IMR-90 (cell line): ENCODE results near the gene NOL4L. TPM values are rescaled to one million over a fixed set of nuclear protein-coding genes. Genes with fewer than 3 reads are reported as not detected.

ENCODE experiments used
- ATAC-seq: fragments of 200-7000 bp; cut with Tn5 transposase; 2 replicates; pipeline ENCODE4 v1.9.1; 2020; ENCODE audit warnings: low read depth, mild to moderate bottlenecking, moderate library complexity
- BruUV-seq: library from RNA; stranded (reverse); fragments of 400-500 nt; replicated peaks from 2 replicates; lab custom pipeline; 2021; lab: Mats Ljungman, UMichigan
- CTCF ChIA-PET: fragments of 300-600 bp; formaldehyde crosslinking; extraction: SDS; loops from one replicate; lab custom pipeline; 2021; ENCODE audit warnings: antibody characterized with exemption; lab: Yijun Ruan, JAX
- POLR2A ChIA-PET: fragments of 300-600 bp; sonication (Branson Sonifier 250); formaldehyde crosslinking; loops from one replicate; lab custom pipeline; 2022; ENCODE audit warnings: antibody characterized with exemption; ENCODE audit not compliant: unreplicated experiment; lab: Charles Lee
- DNase-seq: peaks from one replicate; pipeline ENCODE4 v3.0.0; 2013
- H2AFZ ChIP-seq: replicated peaks from 2 replicates; pipeline ENCODE3; 2013; ENCODE audit warnings: low read length, mild to moderate bottlenecking; ENCODE audit not compliant: poor library complexity
- H2AK5ac ChIP-seq: 2 replicates; pipeline ENCODE4 v1.6.1; 2013; ENCODE audit warnings: low read depth, low read length, inconsistent platforms
- H2AK9ac ChIP-seq: replicated peaks from 2 replicates; pipeline ENCODE3; 2013; ENCODE audit warnings: mild to moderate bottlenecking, low read depth, low read length, moderate library complexity; ENCODE audit not compliant: poor library complexity
- H2BK120ac ChIP-seq: 2 replicates; pipeline ENCODE4 v1.6.1; 2013; ENCODE audit warnings: low read depth, low read length, inconsistent platforms
- H2BK15ac ChIP-seq: 3 replicates; pipeline ENCODE4 v1.6.1; 2013; ENCODE audit warnings: low read depth, low read length, inconsistent platforms
- H2BK20ac ChIP-seq: 2 replicates; pipeline ENCODE4 v1.6.1; 2013; ENCODE audit warnings: low read depth, mild to moderate bottlenecking, inconsistent platforms, low read length, moderate library complexity
- H2BK5ac ChIP-seq: 2 replicates; pipeline ENCODE4 v1.6.1; 2013; ENCODE audit warnings: mild to moderate bottlenecking, low read depth, low read length, inconsistent platforms; ENCODE audit not compliant: poor library complexity, severe bottlenecking
- H3K14ac ChIP-seq: replicated peaks from 2 replicates; pipeline ENCODE4 v1.6.1; 2013; ENCODE audit warnings: low read depth, low read length, inconsistent platforms
- H3K18ac ChIP-seq: 2 replicates; pipeline ENCODE4 v1.6.1; 2013; ENCODE audit warnings: low read depth, low read length, control low read depth
- H3K23ac ChIP-seq: 2 replicates; pipeline ENCODE4 v1.6.1; 2013; ENCODE audit warnings: low read depth, low read length, inconsistent platforms
- H3K27ac ChIP-seq: 2 replicates; pipeline ENCODE4 v1.5.1; 2013; ENCODE audit warnings: mild to moderate bottlenecking, control low read depth, low read length; ENCODE audit not compliant: insufficient read depth
- H3K27me3 ChIP-seq: 2 replicates; pipeline ENCODE4 v1.6.1; 2013; ENCODE audit warnings: low read length; ENCODE audit not compliant: control insufficient read depth, insufficient read depth
- H3K36me3 ChIP-seq: 2 replicates; pipeline ENCODE4 v1.6.1; 2013; ENCODE audit warnings: low read length, mixed read lengths; ENCODE audit not compliant: control insufficient read depth, insufficient read depth
- H3K4ac ChIP-seq: 2 replicates; pipeline ENCODE4 v1.6.1; 2013; ENCODE audit warnings: low read depth, low read length, inconsistent platforms
- H3K4me1 ChIP-seq: 2 replicates; pipeline ENCODE4 v1.6.1; 2013; ENCODE audit warnings: low read length, mixed read lengths; ENCODE audit not compliant: control insufficient read depth, insufficient read depth
- H3K4me2 ChIP-seq: 2 replicates; pipeline ENCODE4 v1.6.1; 2013; ENCODE audit warnings: low read depth, mild to moderate bottlenecking, control low read depth, low read length, moderate library complexity
- H3K4me3 ChIP-seq: 2 replicates; pipeline ENCODE4 v1.5.1; 2013; ENCODE audit warnings: low read depth, mild to moderate bottlenecking, control low read depth, low read length, moderate library complexity; ENCODE audit not compliant: insufficient read depth
- H3K56ac ChIP-seq: 2 replicates; pipeline ENCODE4 v1.6.1; 2013; ENCODE audit warnings: low read length, inconsistent platforms; ENCODE audit not compliant: insufficient read depth; ENCODE audit errors: extremely low read depth
- H3K79me1 ChIP-seq, 2 experiments: 2 replicates each; pipeline ENCODE4 v1.6.1; 2013; ENCODE audit warnings: low read length in 2 of 2, inconsistent platforms in 1 of 2, low read depth in 1 of 2
- H3K9ac ChIP-seq: 2 replicates; pipeline ENCODE4 v1.6.1; 2013; ENCODE audit warnings: low read depth, low read length, control low read depth
- H3K9me1 ChIP-seq: 2 replicates; pipeline ENCODE4 v1.6.1; 2013; ENCODE audit warnings: low read length, inconsistent platforms; ENCODE audit not compliant: insufficient read depth
- H3K9me3 ChIP-seq: 2 replicates; pipeline ENCODE4 v1.6.1; 2013; ENCODE audit warnings: low read length; ENCODE audit not compliant: control insufficient read depth, insufficient read depth
- H4K20me1 ChIP-seq: 2 replicates; pipeline ENCODE4 v1.6.1; 2013; ENCODE audit warnings: low read length, inconsistent platforms; ENCODE audit not compliant: insufficient read depth
- H4K5ac ChIP-seq: 2 replicates; pipeline ENCODE4 v1.6.1; 2013; ENCODE audit warnings: mild to moderate bottlenecking, low read depth, low read length, control low read depth
- H4K8ac ChIP-seq, 2 experiments: 2 replicates each; pipeline ENCODE4 v1.6.1; 2013; ENCODE audit warnings: low read depth in 2 of 2, low read length in 2 of 2, control low read depth in 1 of 2, inconsistent platforms in 1 of 2
- H4K91ac ChIP-seq: 2 replicates; pipeline ENCODE4 v1.6.1; 2013; ENCODE audit warnings: low read depth, low read length, inconsistent platforms; ENCODE audit not compliant: insufficient read depth
- CEBPB ChIP-seq: IDR thresholded peaks from 2 replicates; pipeline ENCODE4 v1.6.1; 2012; ENCODE audit warnings: low read depth, low read length, improper control_type of control experiment
- CTCF ChIP-seq: conservative IDR thresholded peaks from 2 replicates; pipeline ENCODE4 v1.5.1; 2012; ENCODE audit warnings: mild to moderate bottlenecking, low read depth, low read length, improper control_type of control experiment
- ELK1 ChIP-seq: fragments of 150-350 bp; IDR thresholded peaks from 2 replicates; pipeline ENCODE4 v1.6.1; 2016; ENCODE audit warnings: low read depth, mild to moderate bottlenecking, low read length, moderate library complexity, borderline replicate concordance
- MAZ ChIP-seq: IDR thresholded peaks from 2 replicates; pipeline ENCODE4 v1.6.1; 2012; ENCODE audit warnings: low read depth, mild to moderate bottlenecking, low read length, improper control_type of control experiment, moderate library complexity, borderline replicate concordance
- MXI1 ChIP-seq: IDR thresholded peaks from 2 replicates; pipeline ENCODE4 v1.6.1; 2012; ENCODE audit warnings: low read depth, mild to moderate bottlenecking, low read length, moderate library complexity, borderline replicate concordance
- POLR2A ChIP-seq: IDR thresholded peaks from 2 replicates; pipeline ENCODE4 v1.6.1; 2012; ENCODE audit warnings: mild to moderate bottlenecking, low read depth, low read length
- RAD21 ChIP-seq: IDR thresholded peaks from 2 replicates; pipeline ENCODE4 v1.6.1; 2012; ENCODE audit warnings: low read length, improper control_type of control experiment
- RFX5 ChIP-seq: IDR thresholded peaks from 2 replicates; pipeline ENCODE4 v1.8.0; 2012; ENCODE audit warnings: low read depth, mild to moderate bottlenecking, low read length, moderate library complexity
- WGBS, 2 experiments: methylation state at CpG; one replicate each; pipeline versions ENCODE4 v1.1.5 to v1.1.7; 2013; ENCODE audit warnings: missing lambda C conversion rate in 2 of 2; ENCODE audit not compliant: insufficient read length in 1 of 2; ENCODE audit errors: extremely low coverage in 2 of 2; 5-methylcytosine and 5-hydroxymethylcytosine counted together
- dilution Hi-C: fragments of 300-500 bp; cut with HindIII; formaldehyde crosslinking; loops from one replicate; pipeline ENCODE4 v1.14.3; 2018; ENCODE audit warnings: low sequenced_read_pairs; ENCODE audit not compliant: unreplicated experiment
- in situ Hi-C: fragments of 300-500 bp; cut with MboI; formaldehyde crosslinking; loops from 3 replicates; pipeline ENCODE4 v1.14.3; 2019; ENCODE audit warnings: low sequenced_read_pairs, inconsistent platforms, mixed read lengths
- intact Hi-C: fragments of 100-400 bp; cut with micrococcal nuclease; formaldehyde crosslinking; loops from 2 replicates; pipeline ENCODE4 v1.10.0; 2022
- polyA plus RNA-seq, 3 experiments: library from polyadenylated mRNA; depleted of rRNA; stranded (reverse); fragments of >200 nt; gene quantifications; 2 replicates each; pipeline ENCODE4 v1.2.3, GENCODE V29; 2012; ENCODE audit warnings: low replicate concordance in 1 of 3
- total RNA-seq: library from RNA; depleted of rRNA; stranded (reverse); fragments of >200 nt; gene quantifications from 2 replicates; pipeline ENCODE4 v1.2.3, GENCODE V29; 2012
- TF ChIP-seq, protein P1 (sequence below): fragments of 150-350 bp; IDR thresholded peaks from 2 replicates; pipeline ENCODE4 v1.6.1; 2017; ENCODE audit warnings: mild to moderate bottlenecking, antibody characterized with exemption, low read length, low read depth

NOL4L gene
- total and polyA plus RNA-seq, 2 of the 4 experiments (the other 2 are of a cell fraction), result 4.7 to 13.3 TPM

- H3K27me3 ChIP-seq, result peaks cover 37% of the 10 kb centered on the region
- peaks cover 2% of the 10 kb centered on the region; the same call in 1 of the 2 replicates for H3K4me1 ChIP-seq
- in situ Hi-C loops, result no loop called here
- no peak overlapping the region for H2BK120ac ChIP-seq
- H3K23ac ChIP-seq, result no peak overlapping the region
- no peak overlapping the region for H3K56ac ChIP-seq
- no peak overlapping the region for H4K5ac ChIP-seq
- H4K8ac ChIP-seq, result no peak overlapping the region
- no peak overlapping the region for H2BK5ac ChIP-seq
- H2AK9ac ChIP-seq, result peak overlapping the region; percentile 24
- CTCF ChIA-PET, result no interaction called here
- no peak overlapping the region for H2AFZ ChIP-seq
- ATAC-seq, result no peak
- H2AK5ac ChIP-seq, result no peak overlapping the region
- H3K36me3 ChIP-seq, result no peaks in the 10 kb centered on the region
- no peak overlapping the region for H2BK20ac ChIP-seq
- no peak overlapping the region for H3K9ac ChIP-seq
- H3K4me2 ChIP-seq, result no peak overlapping the region
- no peaks in the 10 kb centered on the region for H4K20me1 ChIP-seq
- H3K27ac ChIP-seq, result no peak overlapping the region
- H3K18ac ChIP-seq, result no peak overlapping the region
- POLR2A ChIA-PET, result no interaction called here
- dilution Hi-C loops, result no loop called here
- TF ChIP-seq CTCF (no peak), CEBPB (no peak), RFX5 (no peak), MXI1 (no peak), ELK1 (no peak), POLR2A (no peak), MAZ (no peak), RAD21 (no peak)
- TF ChIP-seq, protein P1, sequence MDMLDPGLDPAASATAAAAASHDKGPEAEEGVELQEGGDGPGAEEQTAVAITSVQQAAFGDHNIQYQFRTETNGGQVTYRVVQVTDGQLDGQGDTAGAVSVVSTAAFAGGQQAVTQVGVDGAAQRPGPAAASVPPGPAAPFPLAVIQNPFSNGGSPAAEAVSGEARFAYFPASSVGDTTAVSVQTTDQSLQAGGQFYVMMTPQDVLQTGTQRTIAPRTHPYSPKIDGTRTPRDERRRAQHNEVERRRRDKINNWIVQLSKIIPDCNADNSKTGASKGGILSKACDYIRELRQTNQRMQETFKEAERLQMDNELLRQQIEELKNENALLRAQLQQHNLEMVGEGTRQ, result no peak
- H2BK15ac ChIP-seq, result no peak overlapping the region
- H3K4me3 ChIP-seq, result no peak overlapping the region
- intact Hi-C loops, result loop anchor here (10.0 kb wide), 1 partner anchor 58 kb away; no protein-coding TSS in a partner anchor
- H3K9me3 ChIP-seq, result no peaks in the 10 kb centered on the region
- DNase-seq, result no peak
- no peaks in the 10 kb centered on the region for H3K9me1 ChIP-seq
- no peak overlapping the region for H4K91ac ChIP-seq
- no peaks in the 10 kb centered on the region for H3K79me1 ChIP-seq
- H3K14ac ChIP-seq, result no peak overlapping the region
- no peak overlapping the region for H3K4ac ChIP-seq
- WGBS, 2 experiments, result no CpG with 5 or more reads among the region's 3 CpGs
- BruUV-seq, result no TSS peak
These were observed 41.3 kb upstream of the NOL4L start for GRCh38 chr20:32626407-32626806.
